GM21786 (cell line): ENCODE results near the gene GALNT18.

Experiments used
- ATAC-seq: cut with Tn5 transposase; IDR thresholded peaks from one replicate; pipeline ENCODE4 v1.9.1; 2021; ENCODE audit not compliant: unreplicated experiment

The GALNT18 gene

GRCh38 chr11:11502263-11502861 is 119.4 kb downstream of the GALNT18 start:
- ATAC-seq: no peak

GRCh38 chr11:11501546-11502262 is 120.1 kb downstream of the GALNT18 start:
- ATAC-seq: no peak

GRCh38 chr11:11500744-11501487 is 120.9 kb downstream of the GALNT18 start:
- ATAC-seq: no peak

- ATAC-seq: no peak
These were observed 122.5 kb downstream of the GALNT18 start for GRCh38 chr11:11499300-11499699.

GRCh38 chr11:11498195-11498594 is 123.6 kb downstream of the GALNT18 start:
- no peak for ATAC-seq

- ATAC-seq: no peak
These were observed 124.9 kb downstream of the GALNT18 start for GRCh38 chr11:11496879-11497278.

- no peak for ATAC-seq
These were observed 127.5 kb downstream of the GALNT18 start for GRCh38 chr11:11494348-11494747.

GRCh38 chr11:11493698-11494097 is 128.1 kb downstream of the GALNT18 start:
- no peak for ATAC-seq

GRCh38 chr11:11491589-11491988 is 130.2 kb downstream of the GALNT18 start:
- no peak for ATAC-seq

- ATAC-seq: no peak
These were observed 130.8 kb downstream of the GALNT18 start for GRCh38 chr11:11491014-11491413.

- ATAC-seq: no peak
These were observed 135.4 kb downstream of the GALNT18 start for GRCh38 chr11:11486423-11486822.

- ATAC-seq: no peak
These were observed 135.8 kb downstream of the GALNT18 start for GRCh38 chr11:11486002-11486401.

- no peak for ATAC-seq
These were observed 138.2 kb downstream of the GALNT18 start for GRCh38 chr11:11483627-11484026.

GRCh38 chr11:11482730-11483129 is 139.1 kb downstream of the GALNT18 start:
- ATAC-seq: no peak

- ATAC-seq: no peak
These were observed 140.4 kb downstream of the GALNT18 start for GRCh38 chr11:11481371-11481770.

- ATAC-seq: no peak
These were observed 140.8 kb downstream of the GALNT18 start for GRCh38 chr11:11480971-11481370.

GRCh38 chr11:11478687-11479086 is 143.1 kb downstream of the GALNT18 start:
- ATAC-seq: no peak

GRCh38 chr11:11477695-11478420 is 143.9 kb downstream of the GALNT18 start:
- ATAC-seq: no peak

GRCh38 chr11:11476971-11477645 is 144.7 kb downstream of the GALNT18 start:
- no peak for ATAC-seq

- no peak for ATAC-seq
These were observed 145.3 kb downstream of the GALNT18 start for GRCh38 chr11:11476499-11476898.

GRCh38 chr11:11472106-11472505 is 149.7 kb downstream of the GALNT18 start:
- no peak for ATAC-seq
